ENCODE results near the gene SMPD3.
A peak's percentile ranks its signal among the peaks of the same experiment; 100 is the strongest.
"Not testable (repeated sequence)": the region's sequence is repeated elsewhere in the genome, so short reads cannot be mapped to it uniquely, and the experiment has no call there.

SMPD3 gene

DNA sequence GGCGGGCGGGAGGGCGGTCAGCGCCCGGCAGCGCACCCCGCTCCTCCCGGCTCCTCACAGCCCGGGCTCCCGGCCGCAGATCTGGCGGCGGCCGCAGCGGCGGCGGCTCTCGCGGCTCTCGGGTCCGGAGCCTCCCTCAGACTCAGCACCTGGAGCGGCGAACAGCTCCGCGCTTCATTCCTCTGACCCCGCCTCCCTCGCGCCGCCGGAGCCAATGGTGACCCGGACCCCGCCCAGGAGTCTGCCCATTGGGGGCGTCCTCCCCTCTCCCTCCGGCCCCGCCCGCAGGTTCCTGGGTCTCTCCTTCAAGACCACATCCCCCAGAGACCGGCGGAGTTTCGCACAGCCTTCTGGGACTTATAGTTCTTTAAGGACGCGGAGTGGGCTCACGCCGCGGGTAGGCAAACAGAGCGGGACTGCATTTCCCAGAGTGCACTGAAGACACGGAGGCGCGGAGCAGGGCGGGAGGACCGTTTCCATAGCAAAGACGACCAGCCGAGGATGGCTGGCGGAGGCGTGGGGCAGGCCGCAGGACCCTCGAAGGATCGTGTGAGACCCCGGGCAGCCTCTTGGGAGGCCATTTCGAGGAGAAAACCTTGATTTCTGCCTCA, at the start of gene SMPD3:
SMPD3 (minus strand) TSS at position 149 of the 611 bp plus-strand sequence. CDS start 76,327 bp downstream, outside the sequence.
- peak; percentile 97 for DNase-seq (ENCODE audit: low read depth)

DNA sequence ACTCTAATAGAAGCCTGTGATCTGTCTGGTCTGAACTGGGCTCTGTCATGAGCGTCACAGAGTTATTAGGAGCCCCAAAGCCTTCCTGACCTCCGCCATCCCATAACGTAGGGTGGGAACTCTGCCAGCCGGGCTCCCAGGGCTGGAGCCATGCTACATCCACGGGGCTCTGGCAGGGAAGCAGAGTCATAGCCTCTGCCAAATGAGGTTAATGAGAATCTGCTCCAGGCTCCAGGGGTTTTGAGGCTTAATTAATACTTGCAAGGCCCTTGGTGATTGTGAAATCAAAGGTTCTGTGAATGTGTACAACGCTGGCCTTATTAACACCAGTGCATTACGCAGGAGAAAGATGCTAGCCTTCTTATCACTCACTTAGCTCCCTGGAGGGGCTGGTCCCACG, 48.4 kb upstream of the SMPD3 start:
- no peak for DNase-seq (ENCODE audit: low read depth)

DNA sequence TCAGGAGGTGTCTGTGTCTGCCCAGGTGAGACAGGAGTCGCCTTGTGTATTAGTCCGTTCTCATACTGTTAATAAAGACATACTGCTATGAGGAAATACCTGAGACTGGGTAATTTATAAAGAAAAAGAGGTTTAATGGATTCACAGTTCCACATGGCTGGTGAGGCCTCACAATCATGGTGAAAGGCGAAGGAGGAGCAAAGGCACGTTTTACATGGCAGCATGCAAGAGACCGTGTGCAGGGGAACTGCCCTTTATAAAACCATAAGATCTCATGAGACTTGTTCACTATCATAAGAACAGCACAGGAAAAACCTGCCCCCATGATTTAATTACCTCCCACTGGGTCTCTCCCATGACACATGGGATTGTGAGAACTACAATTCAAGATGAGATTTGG, 46.0 kb upstream of the SMPD3 start:
- DNase-seq (ENCODE audit: low read depth) = not testable (repeated sequence)

DNA sequence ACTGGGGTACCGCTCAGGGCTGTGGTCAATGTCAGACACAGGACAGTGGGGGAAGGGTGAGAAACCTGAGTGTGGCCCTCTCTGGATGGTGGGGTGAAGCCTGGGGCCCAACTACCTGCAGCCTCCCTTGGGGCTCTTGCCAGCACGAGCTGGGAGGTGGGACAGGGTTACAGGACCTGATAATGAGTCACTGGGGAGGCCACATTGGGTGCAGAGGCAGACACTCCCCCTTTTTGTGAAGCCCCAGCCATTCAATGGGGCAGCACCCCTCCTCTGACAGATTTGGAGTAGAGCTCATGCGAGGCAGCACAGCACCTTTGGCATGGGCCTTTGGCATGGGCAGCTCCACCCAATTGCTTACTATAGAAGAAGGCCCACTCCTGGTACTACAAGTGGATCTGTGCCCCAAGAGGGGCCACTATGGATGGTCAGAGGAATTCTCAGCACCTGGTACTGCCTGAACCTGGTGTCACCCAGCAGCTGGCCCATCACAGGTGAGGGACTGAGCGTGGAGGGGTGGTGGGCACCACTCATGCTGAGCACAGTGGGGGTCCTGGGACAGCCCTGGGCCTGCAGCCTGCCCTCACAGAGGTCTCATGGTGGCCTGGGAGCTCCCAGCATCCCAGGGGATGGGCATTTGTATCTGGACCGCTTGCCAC, 45.2 kb upstream of the SMPD3 start:
- no peak for DNase-seq (ENCODE audit: low read depth)

DNA sequence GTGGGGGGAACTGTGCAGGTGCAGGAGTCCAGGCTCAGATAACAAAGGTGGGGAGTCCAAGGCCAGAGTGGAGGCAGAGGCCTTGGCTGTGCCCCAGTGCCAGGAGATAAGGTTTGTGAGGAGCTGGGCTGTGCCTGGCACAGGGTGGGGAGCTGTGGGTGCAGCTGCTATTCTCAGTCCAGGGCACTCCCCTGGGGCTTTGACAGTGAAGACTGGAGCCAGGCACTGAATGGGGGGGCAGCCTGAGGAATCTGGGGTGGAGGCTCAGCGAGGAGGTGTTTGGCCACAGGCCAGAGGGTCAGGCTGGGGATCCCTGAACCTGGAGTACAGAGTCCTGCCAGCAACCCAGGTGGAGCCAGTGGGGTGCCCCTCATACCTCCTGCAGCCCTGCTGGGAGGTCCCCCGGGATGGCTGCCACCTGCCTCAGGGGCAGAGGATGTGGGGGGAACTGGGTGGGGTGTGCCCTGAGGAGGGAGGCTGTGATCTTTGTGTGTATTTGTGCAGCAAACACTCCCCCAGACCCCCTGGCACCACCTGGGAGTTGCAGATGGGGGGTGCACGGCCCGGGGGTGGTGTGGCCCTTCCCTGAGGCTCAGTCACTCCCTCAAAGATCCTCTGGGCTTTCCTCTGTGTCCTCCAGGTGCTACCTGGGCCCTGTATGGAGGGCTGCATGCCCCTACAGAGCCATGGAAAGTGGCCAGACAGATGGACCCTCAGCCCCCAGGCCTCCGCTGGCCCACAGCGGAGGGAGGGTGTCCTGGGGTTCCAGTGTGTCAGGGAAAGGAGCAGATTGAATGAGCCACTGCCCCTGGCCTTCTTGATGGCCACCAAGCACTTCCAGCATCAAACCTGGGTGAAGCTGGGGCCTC, 44.5 kb upstream of the SMPD3 start:
- no peak for DNase-seq (ENCODE audit: low read depth)

DNA sequence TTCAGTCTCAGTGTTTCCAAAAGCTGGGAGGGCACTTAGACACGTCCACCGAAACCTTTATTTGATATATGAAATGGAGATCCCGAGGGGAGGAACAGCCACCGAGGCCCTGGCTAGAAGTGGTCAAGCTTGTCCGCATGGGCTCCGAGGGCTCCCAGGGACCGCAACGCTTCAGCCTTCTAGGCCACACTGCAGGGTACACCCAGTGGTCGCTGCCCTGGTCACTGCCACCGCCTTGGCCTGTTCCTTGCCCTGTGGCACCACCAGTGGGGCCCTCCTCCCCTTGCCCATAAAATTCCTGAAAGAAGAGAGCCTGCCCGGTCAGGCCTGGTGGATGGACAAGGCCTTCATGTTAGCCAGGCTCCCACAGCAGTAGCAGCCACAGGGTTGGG, 43.8 kb upstream of the SMPD3 start:
- DNase-seq (ENCODE audit: low read depth) = no peak

DNA sequence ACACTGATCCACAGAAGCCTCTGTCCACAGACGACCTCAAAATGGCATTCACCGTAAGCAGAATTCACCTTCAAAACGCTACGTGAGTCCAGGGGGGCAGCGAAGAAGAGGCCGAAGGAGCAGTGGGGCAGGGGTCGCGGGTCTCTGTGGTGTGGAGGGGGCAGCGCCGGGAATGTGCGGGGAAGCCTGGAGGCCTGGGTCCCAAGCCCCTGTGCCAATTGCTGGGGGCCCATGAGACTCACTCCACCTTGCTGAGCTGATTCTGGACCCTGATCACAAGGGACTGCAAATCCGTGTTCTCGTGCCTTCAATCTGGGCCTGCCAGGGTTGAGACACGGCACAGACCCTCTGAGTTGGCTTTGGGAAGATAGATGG, 43.3 kb upstream of the SMPD3 start:
- no peak for DNase-seq (ENCODE audit: low read depth)

DNA sequence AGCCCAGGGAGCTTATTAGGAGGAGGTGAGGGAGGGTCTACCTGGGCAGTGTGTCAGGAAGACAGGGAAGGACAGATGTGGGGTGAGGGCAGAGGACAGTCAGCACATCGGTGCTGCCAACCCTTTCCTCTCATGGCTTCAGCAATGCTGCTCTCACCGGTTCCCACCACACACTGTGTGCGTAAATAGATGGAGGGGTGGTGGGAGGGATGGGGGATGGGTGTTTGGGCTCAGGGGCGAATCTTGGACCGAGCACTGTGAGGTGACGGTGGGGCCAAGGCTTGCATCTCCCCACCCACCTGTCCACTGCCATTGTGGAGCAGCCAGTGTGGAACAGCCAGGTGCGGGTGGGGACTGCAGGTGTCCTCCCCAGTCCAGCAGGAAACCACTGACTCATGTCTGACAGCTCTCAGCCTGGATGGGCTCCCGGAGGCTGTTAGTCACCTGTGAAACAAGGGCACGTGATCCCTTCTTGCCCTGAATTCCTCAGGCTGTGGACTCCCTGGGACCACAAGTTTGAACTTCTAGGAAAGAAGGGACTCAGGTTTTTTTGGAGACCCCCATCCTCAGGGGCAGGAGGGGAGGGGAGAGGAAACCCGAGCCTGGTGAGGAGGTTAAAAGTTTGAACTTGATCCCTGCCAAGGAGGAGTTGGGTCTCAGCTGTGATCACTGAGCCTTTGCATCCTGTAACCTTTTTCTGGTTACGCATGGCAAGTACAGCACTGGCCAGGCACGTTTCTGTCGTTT, 42.7 kb upstream of the SMPD3 start:
- no peak for DNase-seq (ENCODE audit: low read depth)

DNA sequence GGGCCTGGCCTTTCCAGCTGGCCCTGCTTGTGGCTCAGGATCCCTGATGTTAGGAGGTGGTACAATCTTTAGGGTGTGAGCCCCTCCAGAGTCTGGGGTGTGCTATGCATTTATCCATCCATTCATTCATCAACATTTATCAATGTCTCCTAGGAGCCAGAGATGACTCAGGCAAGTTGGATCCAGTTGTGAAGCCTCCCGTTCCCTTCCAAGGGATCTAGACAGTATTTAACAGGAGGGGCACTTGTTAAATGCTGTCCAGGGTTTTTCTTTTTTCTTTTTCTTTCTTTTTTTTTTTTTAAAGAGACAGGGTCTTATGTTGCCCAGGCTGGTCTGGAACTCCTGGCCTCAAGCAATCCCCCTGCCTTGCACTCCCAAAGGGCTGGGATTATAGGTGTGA, 42.0 kb upstream of the SMPD3 start:
- no peak for DNase-seq (ENCODE audit: low read depth)

DNA sequence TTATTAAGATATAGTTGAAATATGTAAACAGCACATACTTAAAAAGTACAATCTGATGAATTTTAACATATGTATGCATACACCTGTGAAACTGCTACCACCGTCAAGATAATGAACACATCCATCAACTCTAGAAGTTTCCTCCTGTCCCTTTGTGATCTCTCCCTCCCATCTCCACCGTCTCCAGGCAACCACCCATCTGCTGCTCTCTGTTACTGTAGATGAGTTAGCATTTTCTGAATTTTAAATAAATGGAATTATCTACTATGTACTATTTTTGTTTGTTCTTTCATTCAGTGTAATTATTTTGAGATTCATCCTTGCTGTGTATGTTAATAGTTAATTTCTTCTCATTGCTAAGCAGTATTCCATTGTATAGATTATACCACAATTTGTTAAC, 40.2 kb upstream of the SMPD3 start:
- no peak for DNase-seq (ENCODE audit: low read depth)

DNA sequence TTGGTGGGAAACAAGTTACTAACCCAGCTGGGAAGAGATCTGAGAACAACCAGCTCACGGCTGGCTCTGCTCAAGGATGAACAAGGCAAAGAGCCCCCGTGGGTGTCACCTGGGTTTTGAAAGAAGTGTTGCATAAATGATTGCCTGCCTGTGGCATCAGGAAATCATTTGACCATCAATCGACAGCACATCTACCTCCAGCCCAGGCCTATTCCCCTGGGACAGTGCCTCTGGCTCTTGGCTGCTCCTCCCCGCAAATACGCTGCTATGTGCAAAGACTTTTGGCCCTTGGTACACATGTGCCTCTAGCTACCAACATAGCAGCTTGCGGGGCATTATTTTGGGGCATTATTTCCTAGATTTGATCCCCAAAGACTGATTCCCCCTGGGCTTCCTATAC, 39.4 kb upstream of the SMPD3 start:
- no peak for DNase-seq (ENCODE audit: low read depth)

DNA sequence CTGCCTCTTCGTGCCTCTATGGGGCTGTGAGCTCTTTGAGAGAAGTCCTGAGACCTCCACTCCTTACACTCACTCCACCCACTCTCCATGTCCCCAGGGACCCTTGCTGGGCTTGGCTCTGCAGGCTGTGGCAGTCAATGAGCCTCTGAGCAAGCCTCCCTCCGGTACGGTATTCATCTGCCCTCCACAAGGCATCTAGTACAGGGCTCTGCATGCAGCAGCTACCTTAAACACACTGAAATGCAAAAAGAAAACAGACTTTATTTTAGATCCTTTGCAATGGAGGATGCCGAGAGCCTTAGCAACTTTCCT, 38.9 kb upstream of the SMPD3 start:
- no peak for DNase-seq (ENCODE audit: low read depth)

DNA sequence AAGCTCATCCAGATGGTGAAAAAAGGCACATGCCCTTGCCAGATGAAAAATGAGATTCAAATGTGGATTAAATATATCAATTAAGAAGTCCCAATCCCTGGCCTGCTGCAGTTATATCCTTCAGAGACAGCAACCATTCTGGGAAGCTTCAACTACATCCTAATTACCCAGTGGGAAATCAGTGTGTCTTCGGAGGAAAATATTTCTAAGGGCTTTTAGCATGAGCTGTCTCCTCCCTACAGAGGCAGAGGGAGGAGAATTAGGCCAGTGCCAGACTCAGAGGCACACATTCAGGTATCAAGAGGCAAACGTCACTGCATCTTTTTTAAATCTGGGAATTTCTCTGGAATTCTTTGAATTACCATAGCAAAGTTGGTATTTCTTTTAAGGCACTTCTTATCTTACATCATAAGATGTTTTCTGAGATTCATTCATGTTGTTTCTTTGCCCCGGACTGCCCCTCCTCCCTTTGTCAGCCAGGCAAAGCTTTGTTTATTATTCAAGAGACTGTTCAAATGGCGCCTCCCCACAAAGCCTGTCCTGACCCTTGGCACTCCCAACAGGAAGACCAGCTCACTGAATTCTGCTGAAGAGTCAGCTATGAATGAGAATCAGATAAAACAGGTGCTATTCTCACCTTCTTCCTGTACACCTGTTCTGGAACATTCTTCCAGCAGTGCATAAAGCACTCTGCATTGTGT, 38.3 kb upstream of the SMPD3 start:
- no peak for DNase-seq (ENCODE audit: low read depth)

DNA sequence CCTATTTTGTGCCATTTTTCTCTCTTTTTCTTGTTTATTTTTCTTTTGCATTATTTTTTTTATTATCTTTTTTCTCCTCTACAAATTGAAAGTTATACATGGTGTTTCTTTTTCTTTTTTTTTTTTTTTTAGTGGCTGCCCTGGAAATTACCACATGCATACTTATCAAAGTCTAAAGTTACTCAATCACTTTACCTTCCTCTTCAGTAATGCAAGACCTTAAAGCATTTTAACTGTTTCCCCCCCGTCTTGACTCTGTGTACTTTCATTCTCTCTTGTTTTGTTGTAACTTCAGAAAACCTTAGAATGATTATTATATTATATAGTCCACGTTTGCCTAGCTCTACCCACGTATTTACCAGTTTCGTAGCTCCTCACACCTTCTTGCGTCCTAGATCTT, 33.3 kb upstream of the SMPD3 start:
- DNase-seq (ENCODE audit: low read depth) = no peak

DNA sequence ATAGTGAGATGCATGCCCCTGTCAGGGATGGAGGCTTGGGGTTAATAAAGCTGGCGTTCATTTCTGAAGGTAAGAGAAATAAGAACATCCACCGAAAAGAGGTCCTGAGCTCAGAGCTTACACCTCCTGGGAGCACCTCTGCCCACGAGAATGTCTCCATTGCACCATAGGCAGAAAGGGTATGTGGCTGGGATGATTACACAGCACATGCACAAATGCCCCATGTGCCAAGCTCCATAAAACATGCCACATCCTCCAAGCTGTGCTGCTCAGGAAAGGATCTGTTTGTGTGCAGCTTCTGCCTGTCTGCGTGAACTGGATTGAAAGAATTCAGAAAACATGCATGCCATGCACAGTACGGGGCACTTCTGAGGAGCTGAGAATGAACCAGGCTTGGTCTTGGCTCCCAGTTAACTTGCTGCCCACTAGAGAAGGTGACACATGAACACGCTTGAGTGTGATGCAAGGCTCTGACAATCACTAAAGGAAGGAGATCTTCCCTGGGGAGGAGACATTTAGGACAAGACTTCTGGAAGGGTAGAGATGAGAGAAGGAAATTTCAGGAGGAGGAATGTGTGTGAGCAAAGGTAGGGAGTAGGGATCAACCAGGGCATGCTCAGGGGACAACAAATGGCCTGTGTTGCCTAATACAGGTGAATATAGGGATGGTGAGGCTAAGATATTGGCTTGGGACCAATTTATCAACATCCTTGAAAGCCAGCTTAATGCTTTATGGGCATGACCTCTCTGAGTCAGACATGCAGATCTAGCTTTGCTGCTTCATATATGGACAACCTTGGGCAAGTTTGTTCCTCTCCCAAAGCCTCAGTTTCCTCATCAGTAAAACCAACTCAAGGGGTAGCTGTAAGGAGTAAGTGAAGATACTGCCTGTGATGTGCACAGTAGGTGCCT, 32.0 kb upstream of the SMPD3 start:
- DNase-seq (ENCODE audit: low read depth) = no peak

DNA sequence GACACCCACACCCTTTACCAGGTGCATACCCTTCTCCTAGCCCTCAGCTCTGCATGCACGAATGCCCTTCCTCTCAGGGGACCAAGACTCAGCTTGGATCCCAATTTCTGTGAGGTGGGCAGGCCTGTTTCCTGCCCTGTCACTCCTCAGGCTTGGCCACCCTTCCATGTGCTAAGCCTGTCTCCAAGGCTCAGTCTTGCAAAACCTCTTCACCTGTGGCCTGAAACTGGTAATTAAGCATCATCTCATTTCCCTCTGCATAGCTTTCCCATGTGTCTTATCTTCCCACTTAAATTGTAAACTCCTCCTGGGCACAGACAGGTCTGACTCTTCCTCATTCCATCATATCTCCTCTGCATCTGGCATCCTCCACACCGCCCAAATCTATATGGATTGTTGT, 31.0 kb upstream of the SMPD3 start:
- no peak for DNase-seq (ENCODE audit: low read depth)

DNA sequence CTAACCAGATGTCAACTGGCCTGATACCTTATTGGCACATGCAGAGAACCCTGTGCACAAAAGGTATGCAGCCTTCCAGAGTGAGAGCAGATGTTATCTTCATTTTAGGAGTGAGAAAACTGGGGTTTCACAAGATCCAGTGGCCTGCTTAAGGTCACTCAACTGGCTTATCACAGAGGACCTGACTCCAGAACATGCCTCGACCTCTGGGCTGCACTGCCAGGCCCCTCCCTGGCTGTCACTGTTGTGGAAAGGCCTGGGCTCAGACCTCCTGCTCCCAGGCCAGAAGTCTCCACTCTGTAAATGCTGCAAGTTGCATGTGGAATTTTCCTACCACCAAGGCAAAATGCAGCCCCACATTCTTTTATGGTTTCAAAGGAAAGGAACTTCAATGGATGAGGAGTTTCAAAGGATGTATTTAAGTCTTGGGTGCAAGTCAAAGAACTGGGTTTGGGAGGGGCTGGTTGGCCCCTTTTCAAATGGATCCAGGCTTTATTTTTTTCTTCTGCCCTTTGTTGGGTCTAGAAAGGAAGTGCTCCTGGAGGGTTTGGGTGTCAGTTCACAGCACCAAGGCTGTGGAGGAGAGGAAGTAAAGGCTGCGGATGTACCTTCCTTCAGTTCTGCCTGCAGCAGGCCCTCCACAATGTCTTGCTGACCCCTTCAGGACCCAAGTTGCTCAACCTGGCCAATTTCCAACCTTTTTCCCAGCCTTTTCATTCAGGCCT, 30.4 kb upstream of the SMPD3 start:
- DNase-seq (ENCODE audit: low read depth) = no peak

DNA sequence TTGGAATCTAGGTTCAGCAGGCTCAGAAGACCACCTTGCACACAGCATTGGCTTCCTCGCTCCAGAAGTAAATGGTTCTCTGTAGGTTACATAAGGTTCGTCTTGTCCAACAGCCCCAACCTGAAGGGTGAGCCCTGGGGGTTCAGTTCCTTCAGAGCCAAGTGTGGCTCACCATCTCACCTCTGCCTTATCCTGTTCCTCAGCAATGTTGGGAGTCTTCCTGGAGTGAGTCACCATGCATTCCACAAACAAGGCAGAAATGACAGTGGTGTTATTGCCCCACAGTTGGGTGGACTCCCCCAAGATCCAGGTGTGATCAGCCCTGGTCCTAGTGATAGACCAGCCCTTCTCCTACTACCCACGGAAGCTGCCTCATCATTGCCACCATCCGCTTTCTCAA, 26.8 kb upstream of the SMPD3 start:
- DNase-seq (ENCODE audit: low read depth) = no peak

DNA sequence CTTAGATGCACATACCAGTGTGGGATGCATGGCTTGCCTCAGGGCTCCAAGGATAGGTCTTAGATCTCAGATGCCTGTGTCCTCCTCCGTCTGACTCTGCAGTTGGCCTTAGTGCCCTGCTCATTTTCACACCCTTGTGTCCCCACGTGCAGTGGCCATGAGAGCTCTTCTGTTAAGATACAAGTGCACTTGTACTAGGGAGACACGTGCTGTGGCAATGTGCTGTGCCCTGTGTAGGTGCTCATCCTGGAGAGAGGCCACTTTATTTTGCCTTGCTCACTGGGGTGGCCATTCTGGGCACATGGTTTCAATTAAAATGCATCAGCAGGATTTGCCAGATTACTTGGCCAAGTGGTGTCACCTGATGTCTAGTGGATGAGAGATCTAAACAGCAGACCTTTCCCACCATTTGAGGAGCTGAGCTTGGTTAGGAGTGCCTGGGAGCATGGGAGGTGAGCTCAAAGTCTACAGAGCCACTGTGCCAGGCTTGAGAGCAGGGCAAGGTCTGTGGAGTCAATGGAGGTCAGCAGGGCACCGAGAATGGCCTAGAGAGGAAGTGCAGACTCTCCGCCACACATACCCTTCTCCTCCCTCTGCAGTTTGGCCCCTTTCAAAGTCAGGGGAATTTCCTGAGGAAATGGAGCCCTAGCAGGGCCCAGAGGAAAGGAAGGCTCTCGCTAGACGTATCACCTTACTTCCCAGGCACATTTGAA, 25.2 kb upstream of the SMPD3 start:
- DNase-seq (ENCODE audit: low read depth) = no peak

DNA sequence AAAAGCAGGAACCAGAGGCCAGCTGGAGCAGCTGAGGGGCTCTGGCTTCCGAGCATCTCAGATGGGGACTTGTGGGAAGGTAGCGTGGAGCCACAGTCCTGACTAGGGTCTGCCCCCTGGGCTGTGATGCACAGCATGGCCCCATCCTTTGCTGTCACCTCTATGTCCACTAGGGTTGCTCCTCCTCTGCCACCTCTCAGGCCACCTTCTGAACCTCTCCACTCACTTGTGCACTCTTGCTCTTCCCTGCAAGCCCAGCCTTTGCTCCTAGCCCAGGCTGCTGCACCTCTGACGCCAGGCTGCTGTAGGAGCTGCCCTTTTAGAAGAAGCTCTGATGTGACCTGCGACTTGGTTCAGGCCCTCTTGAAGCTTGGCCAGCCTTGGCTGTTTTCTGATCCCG, 24.3 kb upstream of the SMPD3 start:
- DNase-seq (ENCODE audit: low read depth) = no peak

All from fibroblast of gingiva (primary cell).